Measurements from ENCODE around the gene GJC2.

DNA sequence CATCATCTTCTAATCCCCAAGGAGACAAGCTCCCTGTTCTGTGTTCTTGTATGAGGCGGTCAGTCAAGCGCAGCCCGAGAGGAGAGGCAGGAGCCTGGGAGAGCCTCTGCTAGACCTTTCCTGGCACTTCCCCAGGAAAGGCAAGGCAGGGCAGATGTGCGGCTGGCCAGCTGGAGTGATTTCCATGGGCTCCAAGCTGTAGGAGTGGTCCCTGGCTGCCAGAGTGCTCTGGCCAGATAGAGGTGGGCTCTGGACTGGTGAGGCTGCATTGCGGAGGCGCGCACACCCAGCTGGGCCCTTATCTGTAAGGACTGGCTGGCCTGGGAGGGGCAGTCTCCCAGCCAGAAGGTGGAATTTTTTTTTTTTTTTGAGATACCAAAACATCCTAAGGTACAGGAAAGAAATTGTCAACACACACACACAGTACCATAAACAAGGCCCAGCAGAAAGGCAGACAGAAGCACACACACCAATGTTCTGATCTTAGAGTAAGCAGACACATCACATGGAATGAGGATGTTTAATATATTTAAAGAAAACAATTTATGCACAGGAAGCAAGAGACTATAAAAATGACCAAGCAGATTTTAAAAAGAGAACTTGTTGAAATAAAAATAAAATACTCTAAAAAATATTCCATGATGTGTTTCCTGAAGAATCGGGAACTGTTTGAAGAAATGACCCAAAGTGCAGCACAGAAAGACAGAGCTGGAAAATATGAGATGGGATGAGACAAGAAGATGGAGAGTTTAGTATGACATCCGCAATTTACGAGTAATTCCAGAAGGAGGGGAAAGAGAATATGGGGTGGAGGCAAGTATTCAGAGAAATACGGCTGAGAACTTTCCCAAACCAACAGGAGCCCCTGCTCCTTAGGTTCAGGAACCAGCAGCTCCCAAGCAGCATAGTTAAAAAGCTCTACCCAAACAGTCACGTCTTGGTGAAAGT lies 29.3 kb downstream of the GJC2 start:
- TF ChIP-seq GATA3 (IDR thresholded peaks at IDR 0.05; ENCODE audit: low read depth, low read length) (no peak), GATA2 (IDR thresholded peaks at IDR 0.05; ENCODE audit: low read depth, low read length) (no peak)

All from SH-SY5Y (cell line).